ENCODE results near the gene IFIT1. TPM values are rescaled to one million over a fixed set of nuclear protein-coding genes. Genes with fewer than 3 reads are reported as not detected.

IFIT1 gene, protein sequence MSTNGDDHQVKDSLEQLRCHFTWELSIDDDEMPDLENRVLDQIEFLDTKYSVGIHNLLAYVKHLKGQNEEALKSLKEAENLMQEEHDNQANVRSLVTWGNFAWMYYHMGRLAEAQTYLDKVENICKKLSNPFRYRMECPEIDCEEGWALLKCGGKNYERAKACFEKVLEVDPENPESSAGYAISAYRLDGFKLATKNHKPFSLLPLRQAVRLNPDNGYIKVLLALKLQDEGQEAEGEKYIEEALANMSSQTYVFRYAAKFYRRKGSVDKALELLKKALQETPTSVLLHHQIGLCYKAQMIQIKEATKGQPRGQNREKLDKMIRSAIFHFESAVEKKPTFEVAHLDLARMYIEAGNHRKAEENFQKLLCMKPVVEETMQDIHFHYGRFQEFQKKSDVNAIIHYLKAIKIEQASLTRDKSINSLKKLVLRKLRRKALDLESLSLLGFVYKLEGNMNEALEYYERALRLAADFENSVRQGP
- total RNA-seq (ENCODE audit: low replicate concordance) = 3.6 and 27.1 TPM in 2 replicates

DNA sequence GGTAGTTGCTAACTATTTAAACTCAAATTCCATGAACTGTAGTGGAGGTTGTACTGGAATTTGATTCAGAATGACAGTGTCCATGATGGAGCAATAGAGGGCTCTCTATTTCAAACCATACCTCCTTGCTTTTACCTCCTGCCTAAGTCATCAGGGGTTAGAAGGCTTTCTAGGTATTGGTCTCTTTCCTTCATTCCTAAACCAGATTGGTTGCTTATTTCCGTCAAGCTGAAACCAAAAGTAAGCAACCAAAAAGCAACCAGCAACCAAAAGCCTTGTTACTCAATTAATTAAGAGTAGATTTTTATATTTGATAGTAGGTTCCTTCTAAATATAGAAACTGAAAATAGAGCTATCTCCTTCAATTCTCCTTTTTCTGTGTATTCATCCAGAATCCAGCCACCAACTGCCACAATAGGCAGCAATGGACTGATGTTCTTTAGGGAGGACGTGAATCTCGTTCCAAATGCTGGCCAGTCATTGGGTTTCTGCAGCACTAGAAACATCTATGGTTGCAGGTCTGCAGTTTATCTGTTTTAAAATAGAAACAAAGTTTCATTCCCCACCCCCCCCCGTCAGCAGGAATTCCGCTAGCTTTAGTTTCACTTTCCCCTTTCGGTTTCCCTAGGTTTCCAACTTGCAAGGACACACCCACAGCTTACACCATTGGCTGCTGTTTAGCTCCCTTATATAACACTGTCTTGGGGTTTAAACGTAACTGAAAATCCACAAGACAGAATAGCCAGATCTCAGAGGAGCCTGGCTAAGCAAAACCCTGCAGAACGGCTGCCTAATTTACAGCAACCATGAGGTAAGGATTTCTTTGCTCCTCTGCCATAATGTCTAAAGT, at the start of gene IFIT1:
TSS of gene IFIT1 (plus strand) at position 717 of the 850 bp plus-strand sequence. CDS start at position 807, 90 bp downstream.

DNA sequence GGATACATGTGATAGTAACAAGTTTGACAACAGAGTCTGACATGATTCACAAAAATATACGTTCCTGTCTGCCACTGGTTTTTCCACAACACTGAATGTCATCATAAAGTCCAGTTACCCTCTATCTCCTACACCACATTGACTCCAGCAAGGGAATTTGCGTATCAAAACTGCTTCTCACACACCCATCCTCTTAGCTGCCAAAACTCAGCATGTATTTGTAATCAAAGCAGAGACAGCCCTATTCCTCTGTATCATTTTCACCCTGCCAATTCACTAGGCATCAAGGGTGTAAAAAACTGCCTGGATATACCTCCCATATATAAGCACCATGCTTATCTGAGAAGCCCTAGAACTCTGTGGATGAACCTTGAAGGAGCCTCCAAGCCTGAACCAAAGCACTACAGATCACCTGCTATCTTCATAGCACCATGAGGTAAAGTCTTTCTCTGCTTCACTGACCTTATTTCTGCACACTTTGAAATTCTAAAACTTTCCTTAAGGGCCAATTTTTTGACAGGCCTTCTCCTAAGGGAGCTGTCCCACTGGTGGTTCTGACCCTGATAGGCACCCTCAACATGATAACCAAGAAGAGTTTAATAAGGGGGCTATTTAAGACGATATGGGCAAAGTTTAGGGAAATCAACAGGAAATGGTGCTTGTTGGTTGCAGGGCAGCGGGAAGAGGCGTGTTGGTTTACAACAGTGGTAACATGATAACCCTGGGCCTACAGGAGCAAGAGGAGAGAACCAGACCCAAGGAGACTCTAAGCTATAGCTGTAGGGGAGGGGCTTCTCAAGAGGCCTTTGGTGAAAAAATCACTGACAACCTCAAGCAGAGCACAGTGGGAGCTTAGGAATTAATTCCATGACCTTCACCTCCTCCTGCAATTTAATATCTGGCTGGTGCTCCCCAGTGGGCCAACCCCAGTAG, 14.5 kb upstream of the IFIT1 start, which contains the start of gene IFIT1B:
TSS of gene IFIT1B (plus strand) at position 352 of the 933 bp plus-strand sequence. CDS start at position 432, 80 bp downstream.

DNA sequence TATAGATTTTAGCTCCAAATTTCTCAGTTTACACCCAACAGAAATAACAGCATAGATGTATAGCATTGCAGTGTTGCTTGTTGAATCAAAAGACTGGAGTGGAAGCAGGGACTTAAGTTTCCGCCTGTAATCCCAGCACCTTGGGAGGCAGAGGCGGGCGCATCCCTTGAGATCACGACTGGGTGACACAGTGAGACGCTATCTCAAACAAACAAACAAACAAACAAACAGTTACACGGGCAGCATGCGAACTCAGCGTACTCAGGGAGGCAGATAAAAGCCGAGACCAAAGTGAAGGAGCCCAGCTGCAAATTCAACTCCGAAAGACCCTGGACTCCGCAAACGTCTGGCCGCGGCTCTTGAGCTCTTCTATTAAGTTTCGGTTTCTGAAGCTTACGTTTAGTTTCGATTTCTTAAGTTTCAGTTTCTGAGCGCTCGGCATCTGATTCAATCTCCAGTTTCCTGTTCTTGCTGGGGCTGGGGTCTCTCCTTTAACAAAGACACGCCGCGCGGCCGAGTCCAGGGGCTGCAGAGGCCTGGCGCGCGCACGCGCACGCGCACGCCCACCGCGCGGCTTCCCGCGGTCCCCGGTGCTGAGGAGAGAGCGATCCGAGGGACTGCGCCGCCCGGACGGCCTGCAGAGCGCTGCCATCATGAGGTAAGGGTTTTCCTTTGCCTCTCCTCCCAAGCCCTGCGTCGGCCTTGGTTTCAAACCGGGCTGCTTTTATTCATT, 21.9 kb downstream of the IFIT1 start, which contains the start of gene IFIT5:
TSS of gene IFIT5 (plus strand) at position 423 of the 733 bp plus-strand sequence. CDS start at position 654, 231 bp downstream.

Other genes with a start within 250 kb of the IFIT1 start
- gene CH25H, start 185.3 kb upstream of the IFIT1 start, total RNA-seq (ENCODE audit: low replicate concordance) = 3.3 and 5.2 TPM in 2 replicates
- 35.4 and 44.1 TPM in 2 replicates for gene LIPA, start 140.8 kb upstream of the IFIT1 start, total RNA-seq (ENCODE audit: low replicate concordance)
- gene IFIT2, start 90.6 kb upstream of the IFIT1 start, total RNA-seq (ENCODE audit: low replicate concordance) = 2.9 and 6.4 TPM in 2 replicates
- gene IFIT3, start 64.6 kb upstream of the IFIT1 start, total RNA-seq (ENCODE audit: low replicate concordance) = 5.3 and 18.7 TPM in 2 replicates
- gene IFIT1B, start 14.6 kb upstream of the IFIT1 start, total RNA-seq (ENCODE audit: low replicate concordance) = not detected in 2 replicates
- 10.7 and 11.8 TPM in 2 replicates for gene IFIT5, start 21.9 kb downstream of the IFIT1 start, total RNA-seq (ENCODE audit: low replicate concordance)
- gene SLC16A12, start 143.0 kb downstream of the IFIT1 start, total RNA-seq (ENCODE audit: low replicate concordance) = 0.12 and 0.75 TPM in 2 replicates